T-helper 17 cell (primary cell): ENCODE results near the gene WIZ. TPM values are rescaled to one million over a fixed set of nuclear protein-coding genes. Genes with fewer than 3 reads are reported as not detected.
"Not testable (repeated sequence)": the region's sequence is repeated elsewhere in the genome, so short reads cannot be mapped to it uniquely, and the experiment has no call there.

Experiments used
- ATAC-seq: fragments of 150-1000 bp; cut with Tn5 transposase; 2 replicates; pipeline ENCODE4 v1.10.0; 2021; ENCODE audit warnings: mild to moderate bottlenecking, moderate library complexity
- DNase-seq, 3 donors: peaks; one replicate each; pipeline versions ENCODE4 v3.0.0 to v3.0.0-alpha.2; 2020 to 2021
- H3K9me3 ChIP-seq: one replicate; pipeline ENCODE4 v1.7.0; 2013; ENCODE audit warnings: low read length, mild to moderate bottlenecking; ENCODE audit not compliant: control insufficient read depth, poor library complexity, severe bottlenecking
- H3K27ac Mint-ChIP-seq: one replicate; pipeline ENCODE4 v1.8.0; 2022; ENCODE audit warnings: mild to moderate bottlenecking, moderate library complexity, mixed read lengths
- H3K27me3 Mint-ChIP-seq: one replicate; pipeline ENCODE4 v1.8.0; 2022; ENCODE audit warnings: mixed read lengths
- H3K36me3 Mint-ChIP-seq: one replicate; pipeline ENCODE4 v1.8.0; 2022; ENCODE audit warnings: low read depth, mixed read lengths
- H3K4me1 Mint-ChIP-seq: one replicate; pipeline ENCODE4 v1.8.0; 2022; ENCODE audit warnings: mild to moderate bottlenecking, mixed read lengths
- H3K4me3 Mint-ChIP-seq: one replicate; pipeline ENCODE4 v1.8.0; 2022; ENCODE audit warnings: mild to moderate bottlenecking, moderate library complexity, mixed read lengths
- total RNA-seq, 4 donors: library from RNA in 2 of 4; stranded (reverse) in 2 of 4; gene quantifications; one replicate each; pipeline ENCODE4 v1.2.3 and lab custom pipeline; 2022 to 2026

WIZ gene
- total RNA-seq, 2 donors from 2014 or later = 17.1 to 19.2 TPM

DNA sequence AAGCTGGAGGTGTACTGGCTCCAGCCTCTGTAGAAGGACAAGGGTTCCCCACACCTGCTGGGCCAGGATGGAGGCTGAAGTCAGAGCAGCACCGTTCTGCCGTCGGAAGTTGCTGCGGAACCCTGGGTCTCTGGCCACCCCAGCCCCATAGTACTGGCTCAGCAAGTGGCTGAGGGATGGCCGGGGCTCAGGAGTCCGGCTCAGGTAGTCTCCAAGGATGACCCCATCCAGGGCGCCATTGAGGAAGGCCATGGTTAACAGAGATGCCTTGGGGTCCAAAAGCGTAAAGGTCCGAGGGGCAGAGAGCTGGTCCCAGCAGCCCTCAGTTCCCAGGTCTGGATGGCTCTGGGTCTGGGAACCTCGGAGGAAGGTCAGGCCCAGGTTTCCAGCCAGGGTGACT lies 25.9 kb upstream of the WIZ start:
- peaks cover 19% of the 10 kb centered on the region for H3K4me1 Mint-ChIP-seq
- H3K27ac Mint-ChIP-seq = no peak overlapping the region
- H3K4me3 Mint-ChIP-seq = no peak overlapping the region
- H3K36me3 Mint-ChIP-seq = no peaks in the 10 kb centered on the region
- no peaks in the 10 kb centered on the region for H3K9me3 ChIP-seq
- no peaks in the 10 kb centered on the region for H3K27me3 Mint-ChIP-seq
- ATAC-seq (no peak), DNase-seq (no peak)

DNA sequence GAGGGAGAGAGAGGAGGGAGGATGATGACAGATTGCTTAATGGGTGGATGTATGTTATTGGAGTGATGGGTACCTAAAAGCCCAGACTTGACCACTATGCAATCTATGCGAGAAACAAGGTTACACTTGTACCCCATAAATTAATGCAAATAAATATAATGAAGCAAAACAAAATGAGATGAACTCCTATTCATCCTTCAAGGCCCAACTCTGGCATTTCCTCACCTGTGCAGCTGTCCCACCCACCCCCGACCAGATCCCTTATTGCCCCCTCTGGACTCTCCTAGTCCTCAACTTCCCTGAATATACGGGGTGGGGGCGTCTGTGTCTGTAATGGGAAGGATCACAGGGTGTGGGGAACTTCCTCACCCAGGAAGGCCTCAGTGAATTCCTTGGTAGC lies 25.4 kb upstream of the WIZ start:
- H3K4me1 Mint-ChIP-seq = peaks cover 20% of the 10 kb centered on the region
- ATAC-seq (no peak), DNase-seq (no peak)
- H3K27ac Mint-ChIP-seq = no peak overlapping the region
- no peaks in the 10 kb centered on the region for H3K9me3 ChIP-seq
- H3K4me3 Mint-ChIP-seq = no peak overlapping the region
- H3K27me3 Mint-ChIP-seq = no peaks in the 10 kb centered on the region
- no peaks in the 10 kb centered on the region for H3K36me3 Mint-ChIP-seq

DNA sequence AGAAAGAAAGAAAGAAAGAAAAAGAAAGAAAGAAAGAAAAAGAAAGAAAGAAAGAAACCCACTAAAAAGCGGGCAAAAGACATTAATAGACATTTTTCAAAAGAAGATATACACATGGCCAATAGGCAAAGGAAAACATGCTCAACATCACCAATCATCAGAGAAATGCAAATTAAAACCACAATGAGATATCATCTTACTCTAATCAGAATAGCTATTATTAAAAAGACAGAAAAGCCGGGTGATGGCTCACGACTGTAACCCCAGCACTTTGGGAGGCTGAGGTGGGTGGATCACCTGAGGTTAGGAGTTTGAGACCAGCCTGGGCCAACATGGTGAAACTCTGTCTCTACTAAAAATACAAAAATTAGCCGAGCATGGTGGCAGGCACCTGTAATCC lies 24.1 kb upstream of the WIZ start:
- H3K36me3 Mint-ChIP-seq, DNase-seq, H3K4me3 Mint-ChIP-seq, H3K27me3 Mint-ChIP-seq, H3K9me3 ChIP-seq: not testable (repeated sequence)
- H3K4me1 Mint-ChIP-seq = peaks cover 29% of the 10 kb centered on the region
- peak; percentile 41 for ATAC-seq
- peak overlapping the region; percentile 14 for H3K27ac Mint-ChIP-seq

DNA sequence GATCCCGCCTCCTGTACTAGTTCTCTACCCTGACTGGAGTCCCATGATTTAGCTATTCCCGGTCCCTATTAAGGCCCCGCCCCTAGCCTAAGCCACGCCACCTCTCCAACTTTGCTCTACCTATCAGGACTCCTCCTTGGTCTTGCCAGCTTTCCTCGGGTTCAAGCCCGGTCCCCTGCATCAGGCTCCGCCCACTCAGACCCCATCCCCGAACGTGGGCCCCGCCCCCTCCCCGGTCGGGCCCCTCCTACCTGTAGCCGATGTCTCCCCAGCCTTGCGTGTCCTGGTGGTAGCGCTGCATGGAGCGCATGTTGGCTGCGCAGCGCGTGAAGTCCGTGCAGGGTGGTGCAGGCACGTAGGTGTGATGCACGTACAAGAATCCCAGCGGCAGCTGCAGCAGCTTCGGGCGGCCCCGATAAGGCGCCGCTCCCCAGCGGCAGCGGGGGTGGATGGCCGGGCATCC lies 21.9 kb upstream of the WIZ start:
- Mint-ChIP-seq H3K27me3 (no peaks in the 10 kb centered on the region), H3K27ac (peak overlapping the region; percentile 32), H3K4me3 (peak overlapping the region; percentile 78), H3K36me3 (no peaks in the 10 kb centered on the region), H3K4me1 (peaks cover 43% of the 10 kb centered on the region)
- no peaks in the 10 kb centered on the region for H3K9me3 ChIP-seq
- no peak for ATAC-seq
- no peak for DNase-seq

DNA sequence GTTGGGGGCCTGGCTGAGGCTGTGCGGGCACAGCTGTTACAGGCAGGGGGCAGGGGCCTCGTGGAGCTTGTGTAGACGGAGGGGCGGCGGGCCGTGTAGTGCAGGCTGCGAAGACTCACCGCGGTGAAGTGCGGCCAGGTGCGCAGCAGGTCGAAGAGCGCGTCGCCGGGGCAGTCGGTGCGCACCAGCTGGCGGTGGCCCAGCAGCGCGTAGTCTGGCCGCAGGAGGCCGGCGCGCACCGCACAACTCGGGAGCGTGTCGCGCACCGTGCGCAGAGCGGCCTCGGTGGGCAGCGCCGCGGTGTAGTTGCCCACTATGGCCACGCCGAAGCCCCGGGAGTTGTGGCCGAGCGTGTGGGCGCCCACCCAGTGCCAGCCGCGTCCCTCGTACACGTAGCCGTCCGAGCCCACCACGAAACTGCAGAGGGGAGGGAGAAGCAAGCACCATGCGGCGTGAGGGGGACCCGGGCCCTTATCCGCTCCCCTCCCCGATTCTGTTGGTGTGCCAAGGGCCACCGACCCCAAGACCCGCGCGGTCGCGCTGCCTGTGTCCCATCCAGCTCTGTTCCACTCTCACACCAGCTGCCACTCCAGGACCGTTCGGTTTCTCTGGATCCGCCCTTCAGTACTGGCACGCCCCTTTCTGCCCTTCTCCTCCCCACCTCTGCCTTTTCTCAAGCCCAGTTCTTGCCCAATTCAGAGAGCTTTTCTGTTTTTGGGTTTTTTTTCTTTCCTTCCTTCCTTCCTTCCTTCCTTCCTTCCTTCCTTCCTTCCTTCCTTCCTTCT lies 19.9 kb upstream of the WIZ start:
- ATAC-seq = no peak
- no peaks in the 10 kb centered on the region for H3K36me3 Mint-ChIP-seq

DNA sequence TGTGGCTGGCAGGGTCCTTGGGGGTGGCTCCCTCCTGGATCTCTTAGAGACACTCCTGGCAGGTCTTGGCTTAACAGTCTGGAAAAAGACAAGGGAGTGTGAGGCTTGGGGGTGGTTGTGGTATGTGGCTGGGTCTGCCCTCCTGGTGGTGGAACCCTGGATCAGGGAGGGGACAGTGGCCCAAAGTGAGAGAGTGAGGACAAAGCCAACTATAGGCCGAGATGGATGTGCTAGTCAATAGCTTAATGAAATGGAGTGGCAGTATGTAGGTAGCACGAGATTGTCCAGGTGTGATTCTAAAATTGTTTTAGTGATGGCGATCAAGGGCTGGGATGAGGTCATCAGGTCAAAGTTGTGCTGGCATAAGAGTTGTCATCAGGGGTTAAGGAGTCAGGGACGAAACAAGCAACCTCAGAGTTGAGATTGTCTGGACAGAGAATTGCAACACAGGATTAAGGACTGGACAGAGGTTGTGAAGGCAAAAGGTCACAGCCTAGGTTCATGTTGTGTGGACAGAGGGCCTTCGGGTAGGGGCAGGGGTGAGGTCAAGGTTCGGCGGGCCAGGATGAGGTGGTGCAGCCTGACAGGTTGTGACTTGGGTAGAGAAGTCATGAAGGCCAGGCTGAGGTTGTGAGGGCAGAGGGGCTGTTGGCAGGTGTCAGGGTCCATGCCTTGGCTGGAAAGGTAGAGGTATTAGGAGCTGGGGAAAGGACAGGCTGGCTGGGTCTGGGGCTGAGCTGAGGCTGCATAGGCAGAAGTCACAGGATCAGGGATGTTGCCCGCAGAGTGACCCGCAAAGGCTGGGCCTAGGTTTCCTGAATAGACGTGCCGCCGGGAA lies 19.1 kb upstream of the WIZ start:
- Mint-ChIP-seq H3K27ac (peak overlapping the region; percentile 94), H3K36me3 (no peaks in the 10 kb centered on the region), H3K4me1 (peaks cover 52% of the 10 kb centered on the region), H3K4me3 (peak overlapping the region; percentile 89), H3K27me3 (no peaks in the 10 kb centered on the region)
- H3K9me3 ChIP-seq = no peaks in the 10 kb centered on the region
- ATAC-seq (no peak), DNase-seq (no peak)

More for the DNA sequence above, 19.9 kb upstream of the WIZ start:
- H3K9me3 ChIP-seq = no peaks in the 10 kb centered on the region
- no peak for DNase-seq
- Mint-ChIP-seq H3K27me3 (no peaks in the 10 kb centered on the region), H3K4me3 (peak overlapping the region; percentile 89), H3K4me1 (peaks cover 49% of the 10 kb centered on the region), H3K27ac (no peak overlapping the region)

DNA sequence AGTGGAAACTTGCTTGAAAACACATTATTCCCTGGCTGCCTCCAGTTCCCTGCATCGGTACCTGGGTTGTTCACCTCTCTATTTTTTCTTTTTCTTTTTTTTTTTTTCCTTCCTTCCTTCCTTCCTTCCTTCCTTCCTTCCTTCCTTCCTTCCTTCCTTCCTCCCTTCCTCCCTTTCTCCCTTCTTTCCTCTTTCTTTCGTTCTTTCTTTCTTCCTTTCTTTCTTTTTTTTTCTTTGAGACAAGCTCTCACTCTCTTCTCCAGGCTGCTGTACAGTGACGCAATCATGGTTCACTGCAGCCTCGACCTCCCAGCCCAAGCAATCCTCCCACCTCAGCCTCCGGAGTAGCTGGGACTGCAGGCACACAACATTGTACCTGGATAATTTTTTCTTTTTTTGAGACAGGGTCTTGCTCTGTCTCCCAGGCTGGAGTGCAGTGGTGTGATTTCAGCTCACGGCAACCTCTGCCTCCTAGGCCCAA lies 18.0 kb upstream of the WIZ start:
- H3K9me3 ChIP-seq = no peaks in the 10 kb centered on the region
- Mint-ChIP-seq H3K36me3 (no peaks in the 10 kb centered on the region), H3K27me3 (no peaks in the 10 kb centered on the region), H3K4me1 (peaks cover 47% of the 10 kb centered on the region), H3K27ac (peak overlapping the region; percentile 94), H3K4me3 (peak overlapping the region; percentile 81)
- DNase-seq (no peak), ATAC-seq (no peak)

DNA sequence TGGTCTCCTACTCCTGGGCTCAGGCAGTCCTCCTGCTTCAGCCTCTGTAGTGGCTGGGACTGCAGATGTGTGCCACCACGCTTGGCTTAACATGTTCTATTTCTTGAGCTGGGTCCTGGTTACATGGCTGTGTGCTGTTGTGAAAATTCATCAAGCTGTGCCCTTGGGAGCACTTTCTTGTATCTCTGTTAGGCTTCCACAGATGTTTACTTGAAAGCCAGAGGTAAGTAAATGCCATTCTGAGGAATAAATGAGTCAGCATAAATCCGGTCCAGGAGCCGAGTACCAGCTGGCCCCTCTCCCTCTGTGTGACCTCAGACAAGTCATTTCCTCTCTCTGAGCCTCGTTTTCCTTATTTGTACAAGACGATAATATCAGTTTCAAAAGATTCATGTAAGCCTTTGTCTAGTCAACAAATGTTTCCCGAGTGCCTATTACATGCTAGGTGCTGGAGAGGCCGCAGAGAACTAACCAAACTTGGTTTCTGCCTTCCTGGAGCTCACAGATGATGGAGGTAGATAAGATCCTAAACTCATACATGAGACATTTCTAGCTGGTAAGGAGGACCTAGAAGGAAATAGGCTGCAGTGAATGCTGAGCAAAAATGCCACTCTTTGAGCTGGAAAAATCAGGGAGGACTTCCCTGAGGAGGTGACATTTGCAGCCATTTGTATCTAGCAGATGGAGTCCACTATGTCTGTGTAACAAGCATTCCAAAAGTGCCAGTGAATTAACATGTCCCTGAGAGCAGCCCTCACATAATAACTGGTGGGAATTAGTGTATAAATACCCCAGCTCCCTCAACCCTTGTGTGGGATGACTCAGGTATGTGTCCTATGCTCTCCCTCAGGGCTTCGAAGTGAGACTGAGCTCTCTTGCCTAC lies 17.3 kb upstream of the WIZ start:
- Mint-ChIP-seq H3K27ac (peak overlapping the region; percentile 94), H3K27me3 (no peaks in the 10 kb centered on the region), H3K36me3 (no peaks in the 10 kb centered on the region), H3K4me3 (peak overlapping the region; percentile 81), H3K4me1 (peaks cover 48% of the 10 kb centered on the region)
- no peaks in the 10 kb centered on the region for H3K9me3 ChIP-seq
- DNase-seq (peak in 1 of 3 donors; percentile 52), ATAC-seq (peak; percentile 56)

DNA sequence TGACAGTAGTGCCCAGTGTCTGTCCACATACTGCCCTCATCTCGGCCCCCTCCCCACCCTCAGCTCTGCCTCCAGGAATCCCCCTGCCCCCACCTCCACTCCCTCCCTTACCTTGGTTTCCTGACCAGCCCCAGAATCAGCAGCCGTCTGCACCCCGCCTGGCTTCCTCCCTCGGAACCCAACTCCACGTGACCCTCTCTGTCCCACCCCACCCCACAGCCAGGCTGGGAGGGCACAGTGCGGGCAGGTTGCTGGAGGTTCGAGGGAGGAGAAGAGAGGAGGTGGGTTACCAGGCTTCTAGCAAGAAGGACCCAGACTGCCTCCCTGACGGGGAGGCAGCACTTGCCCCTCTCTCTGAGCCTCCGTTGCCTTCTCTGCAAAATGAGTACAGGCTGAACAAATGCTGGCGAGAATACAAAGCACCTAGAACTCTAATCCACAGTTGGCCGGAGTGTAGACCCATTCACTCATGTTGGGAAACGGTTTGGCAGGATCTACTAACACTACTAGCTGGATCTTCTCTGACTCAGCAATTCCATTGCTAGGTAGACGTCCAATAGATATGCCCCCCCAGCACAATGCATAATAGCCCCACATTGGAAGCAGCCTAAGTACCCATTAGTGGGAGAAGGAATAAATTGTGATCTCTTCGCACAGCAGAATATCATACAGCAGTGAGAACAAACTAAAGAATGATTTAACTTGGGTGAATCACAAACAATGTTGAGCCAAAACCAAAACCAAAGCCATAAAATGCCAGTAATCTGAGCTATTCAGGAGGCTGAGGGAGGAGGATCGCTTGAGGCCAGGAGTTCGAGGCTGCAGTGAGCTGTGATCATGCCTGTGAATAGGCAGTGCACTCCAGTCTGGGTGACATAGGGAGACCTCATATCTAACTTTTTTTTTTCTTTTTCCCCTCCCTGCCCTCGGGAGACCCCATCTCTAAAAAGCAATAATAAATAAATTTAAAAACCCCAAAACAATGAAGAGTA lies 14.9 kb upstream of the WIZ start, which contains the start of gene RASAL3:
Gene RASAL3 (minus strand): TSS at position 151 of the 992 bp plus-strand sequence. CDS start 186 bp downstream, outside the sequence.
- no peaks in the 10 kb centered on the region for H3K36me3 Mint-ChIP-seq
- H3K27ac Mint-ChIP-seq = peak within 1 kb of the TSS; percentile 96
- no peaks in the 10 kb centered on the region for H3K9me3 ChIP-seq
- H3K4me1 Mint-ChIP-seq = peaks cover 50% of the 10 kb centered on the region
- H3K27me3 Mint-ChIP-seq = no peaks in the 10 kb centered on the region
- peak within 1 kb of the TSS; percentile 91 for H3K4me3 Mint-ChIP-seq
- ATAC-seq (peak; percentile 68), DNase-seq (peak; percentile 35 to 59 (median 45))

DNA sequence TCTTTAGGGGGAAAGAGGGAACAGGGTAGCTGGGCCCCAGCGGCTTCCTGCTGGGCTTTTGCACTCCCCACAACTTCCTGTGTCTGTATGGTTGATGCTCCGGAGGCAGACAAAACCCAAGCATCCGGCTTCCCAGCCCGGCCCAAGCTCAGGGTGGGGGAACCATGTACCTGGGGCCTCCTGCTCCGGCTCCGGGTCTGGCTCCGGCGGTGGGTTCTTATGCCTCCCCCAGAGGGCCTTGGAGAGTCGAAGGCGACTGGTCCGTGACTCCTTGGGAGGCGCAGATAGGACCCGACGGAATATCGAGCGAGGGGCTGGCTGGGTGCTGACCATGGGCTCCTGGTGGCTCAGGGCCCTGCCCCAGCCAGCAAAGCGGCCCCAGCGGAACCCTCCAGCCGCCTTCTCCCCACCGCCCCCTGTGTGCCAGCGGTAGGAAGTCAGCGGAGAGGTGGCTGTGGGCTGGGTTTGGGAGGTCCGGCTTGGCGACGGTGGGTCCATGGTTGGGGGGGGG lies 14.2 kb upstream of the WIZ start:
- DNase-seq = peak; percentile 57 to 72 (median 70)
- Mint-ChIP-seq H3K4me1 (peaks cover 44% of the 10 kb centered on the region), H3K4me3 (peak overlapping the region; percentile 91), H3K36me3 (no peaks in the 10 kb centered on the region), H3K27ac (peak overlapping the region; percentile 96), H3K27me3 (no peaks in the 10 kb centered on the region)
- H3K9me3 ChIP-seq = no peaks in the 10 kb centered on the region
- ATAC-seq = peak; percentile 83

DNA sequence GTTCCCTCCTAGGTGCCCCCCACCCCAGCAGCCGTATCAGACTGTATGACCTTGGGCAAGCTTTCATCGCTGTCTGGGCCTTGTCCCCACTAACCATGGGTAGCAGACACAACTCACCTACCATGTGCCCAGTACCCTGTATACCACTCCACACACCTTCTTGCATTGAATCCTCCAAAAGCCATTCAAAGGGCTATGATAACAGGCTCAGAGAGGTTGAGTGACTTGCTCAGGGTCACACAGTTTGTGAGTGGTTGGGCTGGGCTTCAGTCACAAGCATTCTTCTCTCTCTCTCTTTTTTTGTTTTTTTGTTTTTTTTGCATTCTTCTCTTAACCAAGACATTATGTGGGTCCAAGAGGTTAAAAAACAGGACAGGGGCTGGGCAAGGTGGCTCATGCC lies 11.9 kb upstream of the WIZ start:
- Mint-ChIP-seq H3K4me1 (peaks cover 28% of the 10 kb centered on the region), H3K27ac (peak overlapping the region; percentile 96), H3K36me3 (no peaks in the 10 kb centered on the region), H3K27me3 (no peaks in the 10 kb centered on the region), H3K4me3 (peak overlapping the region; percentile 91)
- no peak for ATAC-seq
- no peak for DNase-seq
- H3K9me3 ChIP-seq = no peaks in the 10 kb centered on the region
